SIG-M5 (cell line): Measurements from ENCODE around the gene VAMP3.

ENCODE experiments used
- DNase-seq: peaks from one replicate; lab custom pipeline; 2025; lab: John Stamatoyannopoulos, UW

Gene VAMP3, protein sequence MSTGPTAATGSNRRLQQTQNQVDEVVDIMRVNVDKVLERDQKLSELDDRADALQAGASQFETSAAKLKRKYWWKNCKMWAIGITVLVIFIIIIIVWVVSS

DNA sequence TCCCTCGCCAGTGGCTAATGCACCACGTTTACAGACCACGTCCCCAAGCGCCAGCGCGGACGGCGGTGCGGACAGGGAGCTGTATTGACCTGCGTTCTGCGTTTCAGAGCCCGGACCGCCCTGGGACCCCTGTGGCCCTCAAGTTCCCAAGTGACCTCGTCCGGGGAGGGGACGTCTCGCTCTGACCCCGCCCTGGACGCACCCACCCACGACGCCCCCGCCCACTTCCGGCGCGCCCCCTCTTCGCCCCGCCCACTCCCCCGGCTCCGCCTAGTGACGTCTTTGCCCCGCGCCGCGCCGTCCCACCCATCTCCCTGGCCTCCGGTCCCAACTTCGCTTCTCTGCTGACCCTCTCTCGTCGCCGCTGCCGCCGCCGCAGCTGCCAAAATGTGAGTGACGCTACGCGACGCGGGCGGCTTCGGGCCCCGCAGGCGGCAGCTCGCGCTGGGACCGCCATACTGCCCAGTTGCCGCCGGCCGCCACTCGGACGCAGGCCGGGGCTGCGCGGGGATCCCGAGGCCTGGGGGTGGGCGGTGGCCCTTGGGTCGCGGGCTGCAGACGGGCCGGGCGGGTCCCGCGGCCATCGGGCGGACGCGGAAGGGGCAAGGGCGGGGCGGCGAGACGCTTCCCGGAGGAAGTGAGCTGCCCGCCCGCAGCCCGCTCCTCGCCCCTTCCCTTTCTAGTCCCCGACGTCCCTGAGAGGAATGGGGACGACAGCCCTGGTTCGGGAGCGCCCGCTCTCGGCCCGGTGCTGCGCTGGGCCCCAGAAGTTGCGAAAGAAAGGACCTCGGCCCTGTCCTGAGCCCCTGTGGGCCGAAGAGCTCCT is at the start of gene VAMP3:
Gene VAMP3 (plus strand): TSS at position 300 of the 826 bp plus-strand sequence. CDS start 88 bp downstream, at position 388.
- DNase-seq: no peak

DNA sequence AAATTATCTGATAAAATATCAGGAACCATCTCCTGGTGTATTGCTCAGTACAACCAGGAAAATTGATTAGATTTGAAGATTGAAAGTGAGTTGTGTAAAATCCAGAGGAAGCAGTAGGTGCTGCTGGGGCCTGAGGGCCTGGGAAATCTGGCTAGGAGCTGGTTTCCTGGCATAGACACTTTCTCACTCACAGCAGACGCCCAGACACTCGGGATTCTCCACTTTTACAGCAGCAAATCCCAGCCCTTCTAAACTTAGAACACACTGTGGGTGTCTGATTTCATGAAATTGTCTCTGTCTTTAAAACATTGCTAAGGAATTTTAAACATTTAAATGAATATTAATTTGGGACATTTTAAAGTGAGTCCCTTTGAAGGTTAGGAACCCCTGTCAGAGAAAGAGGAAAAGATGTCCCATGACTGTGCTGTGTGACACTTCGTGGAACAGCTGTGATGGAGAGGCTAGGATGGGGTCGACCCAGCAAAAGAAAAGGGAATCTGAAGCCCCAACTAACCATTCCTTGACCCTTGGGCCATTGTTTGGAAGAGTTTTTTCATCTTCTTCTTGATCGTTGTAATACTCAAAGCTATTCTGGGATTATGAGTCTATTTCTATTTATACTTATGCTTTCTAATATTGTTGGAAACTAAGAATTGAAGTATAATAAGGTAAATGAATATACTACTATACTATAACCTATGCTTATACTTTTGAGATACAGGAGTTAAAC is 49.0 kb upstream of the VAMP3 start:
- no peak for DNase-seq

DNA sequence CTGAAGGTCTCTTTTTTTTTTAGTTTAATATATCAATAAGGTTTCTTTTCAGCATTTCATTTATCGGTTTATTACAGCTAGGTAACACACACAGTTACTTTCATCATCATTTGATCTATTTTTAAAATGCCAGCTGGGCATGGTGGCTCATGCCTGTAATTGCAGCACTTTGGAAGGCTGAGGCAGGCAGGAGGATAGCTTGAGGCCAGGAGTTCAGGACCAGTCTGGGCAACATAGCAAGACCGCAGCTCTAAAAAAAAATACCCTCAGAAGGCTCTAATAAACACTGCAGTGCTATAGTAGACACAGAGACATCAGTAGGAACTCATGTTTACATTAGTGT is 48.5 kb upstream of the VAMP3 start:
- DNase-seq: no peak

DNA sequence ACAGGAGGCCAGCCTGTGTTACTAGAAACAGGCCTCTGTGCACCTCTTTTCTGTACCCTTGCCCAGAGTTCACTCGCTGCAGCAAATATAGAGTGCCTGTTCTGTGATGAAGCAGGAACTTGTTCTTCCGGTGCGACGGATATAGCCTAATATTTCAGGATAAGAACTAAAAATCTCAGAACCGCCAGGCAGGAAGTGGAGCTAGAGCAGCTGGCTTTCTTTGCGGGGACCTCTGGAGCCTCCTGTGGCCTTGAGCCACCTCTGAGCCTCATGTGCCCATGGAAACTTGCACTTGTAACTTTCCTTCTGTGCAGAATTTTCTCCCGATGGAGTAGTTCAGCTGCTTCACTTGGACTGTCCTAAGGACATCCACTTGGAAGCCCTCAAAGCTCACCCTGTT is 44.5 kb upstream of the VAMP3 start:
- no peak for DNase-seq

GRCh38 chr1:7727809-7728471 is 43.2 kb upstream of the VAMP3 start:
- DNase-seq: no peak

- DNase-seq: no peak
Measured at GRCh38 chr1:7729761-7730160, 41.3 kb upstream of the VAMP3 start.

DNA sequence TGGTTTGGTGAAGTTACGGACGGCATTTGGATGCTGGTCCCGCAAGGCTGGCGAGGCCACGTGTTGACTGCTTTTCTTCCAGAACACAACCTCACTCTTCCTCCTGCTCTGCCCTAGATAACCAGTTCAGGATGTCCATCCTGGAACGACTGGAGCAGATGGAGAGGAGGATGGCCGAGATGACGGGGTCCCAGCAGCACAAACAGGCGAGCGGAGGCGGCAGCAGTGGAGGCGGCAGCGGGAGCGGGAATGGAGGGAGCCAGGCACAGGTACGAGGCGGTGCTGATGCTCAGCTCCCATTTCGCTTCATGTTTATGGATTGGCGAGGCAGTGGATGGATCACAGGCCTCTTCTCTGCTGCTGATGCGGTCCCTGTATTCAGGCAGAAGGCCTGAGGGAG is 38.8 kb upstream of the VAMP3 start:
- no peak for DNase-seq

- DNase-seq: no peak
Measured at GRCh38 chr1:7733276-7733675, 37.8 kb upstream of the VAMP3 start.

GRCh38 chr1:7738044-7738443 is 33.1 kb upstream of the VAMP3 start:
- DNase-seq: no peak

DNA sequence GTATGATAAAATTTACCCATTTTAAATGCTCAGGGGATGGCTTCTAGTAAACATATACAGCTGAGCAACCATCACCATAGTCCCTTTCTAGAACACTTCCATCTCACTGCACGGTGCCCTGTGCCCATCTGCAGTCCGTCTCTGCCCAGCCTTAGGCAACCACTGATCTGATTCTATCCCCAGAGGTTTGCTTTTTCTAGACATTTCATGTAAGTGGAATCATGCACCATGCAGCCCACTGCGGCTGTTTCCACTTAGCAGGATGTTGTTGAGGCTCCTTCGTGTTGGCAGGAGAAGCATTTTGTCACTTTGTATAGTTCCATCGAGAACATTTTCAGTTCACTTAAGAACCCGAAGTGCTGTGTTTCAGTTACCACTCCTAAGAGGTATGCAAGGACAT is 27.8 kb upstream of the VAMP3 start:
- no peak for DNase-seq

- no peak for DNase-seq
Measured at GRCh38 chr1:7744882-7745281, 26.2 kb upstream of the VAMP3 start.

- DNase-seq: no peak
Measured at GRCh38 chr1:7745783-7746182, 25.3 kb upstream of the VAMP3 start.

- DNase-seq: no peak
Measured at GRCh38 chr1:7747605-7748004, 23.5 kb upstream of the VAMP3 start.

- no peak for DNase-seq
Measured at GRCh38 chr1:7749126-7749525, 22.0 kb upstream of the VAMP3 start.

- no peak for DNase-seq
Measured at GRCh38 chr1:7751174-7751573, 19.9 kb upstream of the VAMP3 start.

GRCh38 chr1:7752512-7753417 is 18.3 kb upstream of the VAMP3 start:
- no peak for DNase-seq

DNA sequence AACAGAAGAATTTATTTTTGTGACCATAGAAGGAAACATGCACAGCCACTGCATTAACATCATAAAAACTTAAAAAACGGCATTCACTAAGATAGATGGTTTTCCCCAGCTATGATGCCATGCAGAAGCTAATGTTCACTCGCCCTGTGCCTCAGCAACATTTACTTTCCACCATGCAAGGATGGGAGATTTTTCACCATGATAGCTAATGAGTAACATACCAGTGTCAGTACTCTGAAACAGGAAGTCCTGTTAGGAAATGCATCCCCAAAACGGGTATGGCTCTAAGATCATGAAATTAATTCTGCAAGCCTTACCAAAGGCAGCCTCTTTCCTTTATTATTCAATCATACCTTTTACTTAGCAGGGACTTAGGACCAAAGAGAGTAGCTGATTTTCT is 17.5 kb upstream of the VAMP3 start:
- no peak for DNase-seq

- DNase-seq: no peak
Measured at GRCh38 chr1:7754234-7754633, 16.9 kb upstream of the VAMP3 start.

DNA sequence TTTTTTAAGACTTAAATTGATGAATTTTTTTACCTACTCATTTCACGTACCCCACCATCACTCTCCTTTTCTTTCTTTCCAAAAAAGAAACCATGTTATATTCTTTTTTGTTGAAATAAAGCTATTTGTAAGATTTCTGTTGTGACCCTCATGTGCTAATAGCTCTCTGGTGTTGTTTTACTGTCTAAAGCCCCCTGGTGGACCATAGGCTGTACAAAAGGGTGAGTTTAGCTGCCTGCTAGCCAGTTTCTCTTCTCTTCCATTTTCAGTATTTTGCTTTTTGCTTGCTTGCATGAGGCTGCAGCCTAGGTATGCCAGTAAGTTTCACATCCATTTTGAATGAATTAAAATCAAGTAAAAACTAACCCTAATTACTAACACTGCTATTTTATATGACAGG is 15.6 kb upstream of the VAMP3 start:
- no peak for DNase-seq

DNA sequence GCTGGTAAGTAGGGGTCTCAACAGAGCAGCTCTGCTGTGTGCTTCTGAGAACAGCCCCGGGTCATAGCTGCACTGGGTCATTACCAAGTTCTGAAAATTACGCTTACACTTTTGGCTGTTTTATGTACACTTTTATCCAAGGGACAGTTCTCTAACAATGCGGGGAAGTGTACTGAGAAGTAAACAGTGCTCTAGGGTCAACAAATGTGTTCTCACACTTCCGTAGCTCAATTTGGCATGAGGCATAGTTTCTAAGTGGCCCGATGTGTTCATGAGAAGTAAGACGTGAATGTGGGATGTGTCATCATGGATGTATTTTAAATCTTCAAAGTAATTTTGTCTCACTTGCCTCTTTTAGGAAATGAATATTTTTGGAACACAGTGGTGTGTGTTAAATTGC is 10.9 kb upstream of the VAMP3 start:
- DNase-seq: no peak

GRCh38 chr1:7761103-7761502 is 10.0 kb upstream of the VAMP3 start:
- DNase-seq: no peak

DNA sequence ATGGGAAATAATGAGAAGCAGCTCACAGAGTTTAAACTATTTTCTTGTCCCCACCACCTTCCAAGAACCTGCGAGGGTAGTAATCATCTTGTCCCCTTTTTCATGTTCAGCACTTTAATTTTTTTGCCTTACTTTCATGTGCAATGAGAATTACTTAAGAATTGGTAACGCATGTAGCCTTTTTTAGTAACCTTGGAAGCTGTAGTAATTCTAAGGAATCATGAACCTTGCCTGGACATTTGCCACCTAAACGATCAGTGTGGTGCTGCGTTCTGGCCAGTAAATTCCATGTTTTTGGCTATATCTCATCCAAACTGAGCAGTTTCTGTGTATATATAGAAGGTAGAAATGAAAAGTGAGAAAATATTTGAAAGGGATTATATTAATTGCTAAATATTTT is 3.9 kb upstream of the VAMP3 start:
- no peak for DNase-seq
